ENCODE data around the gene VIPR2.

Gene VIPR2

GRCh38 chr7:159040912-159041711, 103.6 kb downstream of the VIPR2 start:
- no peak for DNase-seq (ENCODE audit: low read depth)

- no peak for DNase-seq (ENCODE audit: low read depth)
Measured at GRCh38 chr7:159040146-159040545, 104.5 kb downstream of the VIPR2 start.

GRCh38 chr7:159039716-159040115, 105.0 kb downstream of the VIPR2 start:
- no peak for DNase-seq (ENCODE audit: low read depth)

- DNase-seq (ENCODE audit: low read depth): no peak
Measured at GRCh38 chr7:159038066-159038465, 106.6 kb downstream of the VIPR2 start.

- DNase-seq (ENCODE audit: low read depth): no peak
Measured at GRCh38 chr7:159036916-159037605, 107.6 kb downstream of the VIPR2 start.

GRCh38 chr7:159035571-159036073, 109.0 kb downstream of the VIPR2 start:
- DNase-seq (ENCODE audit: low read depth): no peak

- DNase-seq (ENCODE audit: low read depth): no peak
Measured at GRCh38 chr7:159034988-159035387, 109.7 kb downstream of the VIPR2 start.

- no peak for DNase-seq (ENCODE audit: low read depth)
Measured at GRCh38 chr7:159034394-159034793, 110.3 kb downstream of the VIPR2 start.

- DNase-seq (ENCODE audit: low read depth): no peak
Measured at GRCh38 chr7:159033956-159034355, 110.7 kb downstream of the VIPR2 start.

- no peak for DNase-seq (ENCODE audit: low read depth)
Measured at GRCh38 chr7:159033473-159033825, 111.2 kb downstream of the VIPR2 start.

GRCh38 chr7:159032753-159033472, 111.8 kb downstream of the VIPR2 start:
- no peak for DNase-seq (ENCODE audit: low read depth)

GRCh38 chr7:159032322-159032721, 112.3 kb downstream of the VIPR2 start:
- DNase-seq (ENCODE audit: low read depth): no peak

- DNase-seq (ENCODE audit: low read depth): no peak
Measured at GRCh38 chr7:159031750-159032149, 112.9 kb downstream of the VIPR2 start.

- no peak for DNase-seq (ENCODE audit: low read depth)
Measured at GRCh38 chr7:159031135-159031701, 113.4 kb downstream of the VIPR2 start.

GRCh38 chr7:159030490-159031134, 114.1 kb downstream of the VIPR2 start:
- no peak for DNase-seq (ENCODE audit: low read depth)

GRCh38 chr7:159028508-159029401, 115.9 kb downstream of the VIPR2 start:
- DNase-seq (ENCODE audit: low read depth): no peak

- DNase-seq (ENCODE audit: low read depth): no peak
Measured at GRCh38 chr7:159027789-159028507, 116.7 kb downstream of the VIPR2 start.

GRCh38 chr7:159027056-159027788, 117.4 kb downstream of the VIPR2 start:
- no peak for DNase-seq (ENCODE audit: low read depth)

- no peak for DNase-seq (ENCODE audit: low read depth)
Measured at GRCh38 chr7:159026271-159027055, 118.2 kb downstream of the VIPR2 start.
